GM12878 (cell line): ENCODE measurements around the gene CCDC3. TPM values are rescaled to one million over a fixed set of nuclear protein-coding genes. Genes with fewer than 3 reads are reported as not detected.

Source experiments
- ATAC-seq: fragments of 200-7000 bp; cut with Tn5 transposase; 3 replicates; pipeline ENCODE4 v1.9.1; 2020; ENCODE audit warnings: mild to moderate bottlenecking, moderate library complexity
- BruUV-seq: library from RNA; stranded (reverse); fragments of 400-500 nt; replicated peaks from 2 replicates; lab custom pipeline; 2021; lab: Mats Ljungman, UMichigan
- CTCF ChIA-PET: fragments of 300-600 bp; sonication (Branson Sonifier 250); formaldehyde crosslinking; extraction: SDS; loops from one replicate; lab custom pipeline; 2021; ENCODE audit warnings: inconsistent platforms; lab: Yijun Ruan, JAX
- POLR2A ChIA-PET: fragments of 350-600 bp; formaldehyde crosslinking; extraction: SDS; loops from one replicate; lab custom pipeline; 2021; ENCODE audit warnings: inconsistent platforms; lab: Charles Lee
- RAD21 ChIA-PET: fragments of 300-600 bp; sonication (Branson Sonifier 250); formaldehyde crosslinking; loops from one replicate; lab custom pipeline; 2023; ENCODE audit warnings: antibody characterized with exemption; ENCODE audit not compliant: unreplicated experiment; lab: Charles Lee
- SMC1A ChIA-PET: fragments of 300-600 bp; sonication (Branson Sonifier 250); formaldehyde crosslinking; loops from one replicate; lab custom pipeline; 2023; ENCODE audit not compliant: unreplicated experiment, uncharacterized antibody; lab: Charles Lee
- DNase-seq: peaks from one replicate; pipeline ENCODE4 v3.0.0-alpha.2; 2011; ENCODE audit warnings: low read depth, low spot score
- FAIRE-seq: peaks from 3 replicates; lab custom pipeline; 2011; peaks lifted over from hg19 to GRCh38; lab: Jason Lieb, UNC
- H2AFZ ChIP-seq: 2 replicates; pipeline ENCODE4 v1.6.0; 2011; ENCODE audit warnings: low read depth, low read length, control low read depth; ENCODE audit not compliant: control insufficient read depth
- H3K27ac ChIP-seq: 2 replicates; pipeline ENCODE4 v1.5.1; 2011; ENCODE audit warnings: control low read depth; ENCODE audit not compliant: control insufficient read depth, insufficient read depth
- H3K27me3 ChIP-seq, 2 experiments: replicated peaks in 1 of 2; 2 replicates each; pipeline versions ENCODE4 v1.6.0 to v1.6.1; 2011; ENCODE audit warnings: low read length in 1 of 2; ENCODE audit not compliant: control insufficient read depth in 2 of 2, insufficient read depth in 2 of 2
- H3K36me3 ChIP-seq, 2 experiments: 2 replicates each; pipeline ENCODE4 v1.5.1; 2011; ENCODE audit warnings: low read length in 1 of 2; ENCODE audit not compliant: control insufficient read depth in 2 of 2, insufficient read depth in 2 of 2
- H3K4me1 ChIP-seq: 2 replicates; pipeline ENCODE4 v1.6.1; 2011; ENCODE audit warnings: mild to moderate bottlenecking, low read length, moderate library complexity, mixed read lengths; ENCODE audit not compliant: control insufficient read depth, insufficient read depth
- H3K4me2 ChIP-seq: 2 replicates; pipeline ENCODE4 v1.6.0; 2011; ENCODE audit warnings: control low read depth; ENCODE audit not compliant: control insufficient read depth, insufficient read depth
- H3K4me3 ChIP-seq: fragments of 200-600 bp; sonication (generic); 2 replicates; pipeline ENCODE4 v1.5.1; 2016
- H3K79me2 ChIP-seq: 2 replicates; pipeline ENCODE4 v1.6.0; 2011; ENCODE audit warnings: low read length; ENCODE audit not compliant: control insufficient read depth, insufficient read depth
- H3K9ac ChIP-seq: 2 replicates; pipeline ENCODE4 v1.8.0; 2011; ENCODE audit warnings: low read length, control low read depth, mixed read lengths; ENCODE audit not compliant: control insufficient read depth, insufficient read depth
- H3K9me3 ChIP-seq: replicated peaks from 3 replicates; pipeline ENCODE4 v1.5.1; 2011; ENCODE audit warnings: mild to moderate bottlenecking, low read length; ENCODE audit not compliant: control insufficient read depth, insufficient read depth
- H4K20me1 ChIP-seq: 2 replicates; pipeline ENCODE4 v1.6.0; 2011; ENCODE audit not compliant: control insufficient read depth, insufficient read depth
- ASH2L ChIP-seq: fragments of 300-600, 200-600 bp; sonication (generic); IDR thresholded peaks from 2 replicates; pipeline ENCODE4 v1.6.1; 2017; ENCODE audit warnings: low read depth, mild to moderate bottlenecking, borderline replicate concordance
- BCL11A ChIP-seq: IDR thresholded peaks from 2 replicates; pipeline ENCODE4 v1.6.1; 2011; ENCODE audit warnings: low read depth, low read length
- CBFB ChIP-seq: IDR thresholded peaks from 2 replicates; pipeline ENCODE4 v1.6.1; 2016; ENCODE audit warnings: antibody characterized with exemption, low read depth
- ESRRA ChIP-seq: IDR thresholded peaks from 2 replicates; pipeline ENCODE4 v1.6.1; 2012; ENCODE audit warnings: mild to moderate bottlenecking, low read length, improper control_type of control experiment
- IRF4 ChIP-seq: IDR thresholded peaks from 2 replicates; pipeline ENCODE4 v1.6.1; 2011; ENCODE audit warnings: low read depth, low read length
- NRF1 ChIP-seq: conservative IDR thresholded peaks from 2 replicates; pipeline ENCODE4 v1.6.1; 2011; ENCODE audit warnings: mild to moderate bottlenecking, low read depth, low read length, improper control_type of control experiment
- POLR2AphosphoS2 ChIP-seq: IDR thresholded peaks from 2 replicates; pipeline ENCODE4 v1.6.1; 2011; ENCODE audit warnings: low read depth, mild to moderate bottlenecking, low read length, improper control_type of control experiment, moderate library complexity
- RUNX3 ChIP-seq: IDR thresholded peaks from 2 replicates; pipeline ENCODE4 v1.6.1; 2012; ENCODE audit warnings: low read length, inconsistent platforms
- SMAD1 ChIP-seq: fragments of 450-650 bp; IDR thresholded peaks from 2 replicates; pipeline ENCODE4 v1.6.1; 2018; ENCODE audit warnings: mild to moderate bottlenecking, low read depth; ENCODE audit not compliant: partially characterized antibody
- SMARCA5 ChIP-seq: fragments of 450-650 bp; IDR thresholded peaks from 2 replicates; pipeline ENCODE4 v1.6.1; 2017; ENCODE audit warnings: mild to moderate bottlenecking
- ZNF384 ChIP-seq: IDR thresholded peaks from 2 replicates; pipeline ENCODE4 v1.6.1; 2012; ENCODE audit warnings: low read depth, mild to moderate bottlenecking, low read length, improper control_type of control experiment, borderline replicate concordance
- WGBS: methylation state at CpG from one replicate; pipeline ENCODE4 v1.1.6; 2016; ENCODE audit warnings: low lambda C conversion rate; ENCODE audit not compliant: insufficient replicate concordance, insufficient coverage; ENCODE audit errors: missing lambda C conversion rate; 5-methylcytosine and 5-hydroxymethylcytosine counted together
- in situ Hi-C: fragments of 300-500 bp; cut with MboI; formaldehyde crosslinking; loops from 9 replicates; pipeline ENCODE4 v1.14.3; 2018; ENCODE audit warnings: mixed read lengths
- intact Hi-C: fragments of 100-400 bp; cut with micrococcal nuclease; formaldehyde crosslinking; loops from one replicate; pipeline ENCODE4 v1.14.2; 2022; ENCODE audit not compliant: unreplicated experiment
- polyA plus RNA-seq, 11 experiments: library from polyadenylated mRNA; depleted of rRNA in 4 of 11; unstranded in 6 of 11; stranded (reverse) in 5 of 11; fragments of >200 nt; fragmentation: Nextera tagmentation in 4 of 11; fragmentation: Illumina TruSeq in 1 of 11; extraction: Ambion mirVana in 4 of 11; extraction: Trizol in 1 of 11; gene quantifications; 1 replicate in 1 of 11; 2 replicates in 10 of 11; pipeline versions ENCODE4 v1.2.1 to v1.2.3, GENCODE V29; 2011 to 2016; ENCODE audit warnings: inconsistent platforms in 2 of 11, missing spikeins in 2 of 11, low read depth in 1 of 11
- total RNA-seq, 4 experiments: library from RNA; depleted of rRNA in 3 of 4; stranded (reverse); fragments of >200 nt in 3 of 4; fragmentation: Illumina TruSeq in 1 of 4; extraction: Trizol in 1 of 4; gene quantifications; 2 replicates each; pipeline versions ENCODE4 v1.2.1 to v1.2.3, GENCODE V29; 2013 to 2021
- TF ChIP-seq, protein P1 (sequence below): IDR thresholded peaks from 2 replicates; pipeline ENCODE4 v1.6.1; 2011; ENCODE audit warnings: low read depth, mild to moderate bottlenecking, low read length, moderate library complexity, borderline replicate concordance; ENCODE audit errors: extremely low read depth
- TF ChIP-seq, protein P2 (sequence below): IDR thresholded peaks from 2 replicates; pipeline ENCODE4 v1.6.1; 2012; ENCODE audit warnings: improper control_type of control experiment, low read depth, low read length; ENCODE audit not compliant: insufficient replicate concordance
- TF ChIP-seq, protein P3 (sequence below), 3 experiments: IDR thresholded peaks in 2 of 3; conservative IDR thresholded peaks in 1 of 3; 2 replicates each; pipeline ENCODE4 v1.5.1; 2011; ENCODE audit warnings: low read depth in 3 of 3, low read length in 3 of 3, mild to moderate bottlenecking in 3 of 3, control low read depth in 2 of 3, moderate library complexity in 2 of 3, inconsistent platforms in 1 of 3, mixed read lengths in 1 of 3; ENCODE audit not compliant: control insufficient read depth in 2 of 3, insufficient read depth in 1 of 3; ENCODE audit errors: extremely low read depth in 1 of 3
- TF ChIP-seq, protein P4 (sequence below): fragments of 450-650 bp; IDR thresholded peaks from 2 replicates; pipeline ENCODE4 v1.6.1; 2014; ENCODE audit warnings: mild to moderate bottlenecking

Gene CCDC3
- total and polyA plus RNA-seq, 10 of the 15 experiments (the other 5 are each of a cell fraction or from before 2014, with no cell fraction given) = 0.08 TPM; not detected in 9

DNA sequence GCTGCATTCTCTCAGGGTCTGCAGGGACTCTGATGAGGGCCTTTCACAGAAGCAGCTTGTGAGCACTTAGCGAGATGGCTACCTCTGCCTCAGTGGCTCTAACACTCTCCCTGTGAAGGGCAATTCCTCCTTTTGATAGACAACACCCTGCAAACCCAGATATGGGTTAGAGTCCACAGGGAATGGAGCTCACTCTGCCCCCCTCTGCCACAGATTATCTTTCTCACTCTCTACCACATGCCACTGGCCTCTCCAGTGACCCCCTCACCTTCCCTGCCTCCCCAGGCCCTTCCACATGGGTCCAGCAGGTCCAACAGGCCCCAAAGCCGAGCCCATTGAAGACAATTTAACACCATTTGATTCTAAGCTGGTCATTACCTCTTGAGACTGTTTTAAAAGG, 72.1 kb downstream of the CCDC3 start:
- no peaks in the 10 kb centered on the region for H3K9me3 ChIP-seq
- no TSS peak for BruUV-seq
- intact Hi-C loops (no loop called here), in situ Hi-C loops (no loop called here)
- ChIA-PET SMC1A (interaction anchor here (0.7 to 1.0 kb wide), 2 partner anchors 12 to 153 kb away, joined by 3 read pairs; no protein-coding TSS in a partner anchor), RAD21 (no interaction called here), CTCF (interaction anchor here (1.0 kb wide), 1 partner anchor 9 kb away, joined by 3 read pairs; no protein-coding TSS in a partner anchor), POLR2A (no interaction called here)
- no peaks in the 10 kb centered on the region for H4K20me1 ChIP-seq
- H2AFZ ChIP-seq = no peak overlapping the region
- no peak overlapping the region for H3K4me2 ChIP-seq
- H3K27me3 ChIP-seq = no peaks in the 10 kb centered on the region; a peak in 2 of 4 replicates
- no peaks in the 10 kb centered on the region for H3K79me2 ChIP-seq
- DNase-seq (no peak), FAIRE-seq (no peak), ATAC-seq (no peak)
- no peak overlapping the region for H3K9ac ChIP-seq
- H3K4me3 ChIP-seq = no peak overlapping the region
- no peak overlapping the region for H3K27ac ChIP-seq
- H3K36me3 ChIP-seq = no peaks in the 10 kb centered on the region
- H3K4me1 ChIP-seq = no peaks in the 10 kb centered on the region
- WGBS = 0% methylated on average over 2 of the region's 2 CpGs
- TF ChIP-seq SMARCA5 (no peak), RUNX3 (no peak), BCL11A (no peak), NRF1 (no peak), ASH2L (no peak), ZNF384 (no peak), SMAD1 (no peak), IRF4 (no peak), POLR2AphosphoS2 (no peak), CBFB (no peak), ESRRA (no peak)
- TF ChIP-seq, protein P1, sequence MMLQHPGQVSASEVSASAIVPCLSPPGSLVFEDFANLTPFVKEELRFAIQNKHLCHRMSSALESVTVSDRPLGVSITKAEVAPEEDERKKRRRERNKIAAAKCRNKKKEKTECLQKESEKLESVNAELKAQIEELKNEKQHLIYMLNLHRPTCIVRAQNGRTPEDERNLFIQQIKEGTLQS = no peak
- TF ChIP-seq, protein P2, sequence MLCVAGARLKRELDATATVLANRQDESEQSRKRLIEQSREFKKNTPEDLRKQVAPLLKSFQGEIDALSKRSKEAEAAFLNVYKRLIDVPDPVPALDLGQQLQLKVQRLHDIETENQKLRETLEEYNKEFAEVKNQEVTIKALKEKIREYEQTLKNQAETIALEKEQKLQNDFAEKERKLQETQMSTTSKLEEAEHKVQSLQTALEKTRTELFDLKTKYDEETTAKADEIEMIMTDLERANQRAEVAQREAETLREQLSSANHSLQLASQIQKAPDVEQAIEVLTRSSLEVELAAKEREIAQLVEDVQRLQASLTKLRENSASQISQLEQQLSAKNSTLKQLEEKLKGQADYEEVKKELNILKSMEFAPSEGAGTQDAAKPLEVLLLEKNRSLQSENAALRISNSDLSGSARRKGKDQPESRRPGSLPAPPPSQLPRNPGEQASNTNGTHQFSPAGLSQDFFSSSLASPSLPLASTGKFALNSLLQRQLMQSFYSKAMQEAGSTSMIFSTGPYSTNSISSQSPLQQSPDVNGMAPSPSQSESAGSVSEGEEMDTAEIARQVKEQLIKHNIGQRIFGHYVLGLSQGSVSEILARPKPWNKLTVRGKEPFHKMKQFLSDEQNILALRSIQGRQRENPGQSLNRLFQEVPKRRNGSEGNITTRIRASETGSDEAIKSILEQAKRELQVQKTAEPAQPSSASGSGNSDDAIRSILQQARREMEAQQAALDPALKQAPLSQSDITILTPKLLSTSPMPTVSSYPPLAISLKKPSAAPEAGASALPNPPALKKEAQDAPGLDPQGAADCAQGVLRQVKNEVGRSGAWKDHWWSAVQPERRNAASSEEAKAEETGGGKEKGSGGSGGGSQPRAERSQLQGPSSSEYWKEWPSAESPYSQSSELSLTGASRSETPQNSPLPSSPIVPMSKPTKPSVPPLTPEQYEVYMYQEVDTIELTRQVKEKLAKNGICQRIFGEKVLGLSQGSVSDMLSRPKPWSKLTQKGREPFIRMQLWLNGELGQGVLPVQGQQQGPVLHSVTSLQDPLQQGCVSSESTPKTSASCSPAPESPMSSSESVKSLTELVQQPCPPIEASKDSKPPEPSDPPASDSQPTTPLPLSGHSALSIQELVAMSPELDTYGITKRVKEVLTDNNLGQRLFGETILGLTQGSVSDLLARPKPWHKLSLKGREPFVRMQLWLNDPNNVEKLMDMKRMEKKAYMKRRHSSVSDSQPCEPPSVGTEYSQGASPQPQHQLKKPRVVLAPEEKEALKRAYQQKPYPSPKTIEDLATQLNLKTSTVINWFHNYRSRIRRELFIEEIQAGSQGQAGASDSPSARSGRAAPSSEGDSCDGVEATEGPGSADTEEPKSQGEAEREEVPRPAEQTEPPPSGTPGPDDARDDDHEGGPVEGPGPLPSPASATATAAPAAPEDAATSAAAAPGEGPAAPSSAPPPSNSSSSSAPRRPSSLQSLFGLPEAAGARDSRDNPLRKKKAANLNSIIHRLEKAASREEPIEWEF = no peak
- TF ChIP-seq, protein P3, sequence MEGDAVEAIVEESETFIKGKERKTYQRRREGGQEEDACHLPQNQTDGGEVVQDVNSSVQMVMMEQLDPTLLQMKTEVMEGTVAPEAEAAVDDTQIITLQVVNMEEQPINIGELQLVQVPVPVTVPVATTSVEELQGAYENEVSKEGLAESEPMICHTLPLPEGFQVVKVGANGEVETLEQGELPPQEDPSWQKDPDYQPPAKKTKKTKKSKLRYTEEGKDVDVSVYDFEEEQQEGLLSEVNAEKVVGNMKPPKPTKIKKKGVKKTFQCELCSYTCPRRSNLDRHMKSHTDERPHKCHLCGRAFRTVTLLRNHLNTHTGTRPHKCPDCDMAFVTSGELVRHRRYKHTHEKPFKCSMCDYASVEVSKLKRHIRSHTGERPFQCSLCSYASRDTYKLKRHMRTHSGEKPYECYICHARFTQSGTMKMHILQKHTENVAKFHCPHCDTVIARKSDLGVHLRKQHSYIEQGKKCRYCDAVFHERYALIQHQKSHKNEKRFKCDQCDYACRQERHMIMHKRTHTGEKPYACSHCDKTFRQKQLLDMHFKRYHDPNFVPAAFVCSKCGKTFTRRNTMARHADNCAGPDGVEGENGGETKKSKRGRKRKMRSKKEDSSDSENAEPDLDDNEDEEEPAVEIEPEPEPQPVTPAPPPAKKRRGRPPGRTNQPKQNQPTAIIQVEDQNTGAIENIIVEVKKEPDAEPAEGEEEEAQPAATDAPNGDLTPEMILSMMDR (IDR thresholded peaks at IDR 0.05 in 2 of 3, conservative IDR thresholded peaks at IDR 0.05 in 1 of 3; ENCODE audit: control insufficient read depth in 2 of 3, extremely low read depth in 1 of 3, insufficient read depth in 1 of 3, low read depth in 3 of 3, low read length in 3 of 3) = no peak
- TF ChIP-seq, protein P4, sequence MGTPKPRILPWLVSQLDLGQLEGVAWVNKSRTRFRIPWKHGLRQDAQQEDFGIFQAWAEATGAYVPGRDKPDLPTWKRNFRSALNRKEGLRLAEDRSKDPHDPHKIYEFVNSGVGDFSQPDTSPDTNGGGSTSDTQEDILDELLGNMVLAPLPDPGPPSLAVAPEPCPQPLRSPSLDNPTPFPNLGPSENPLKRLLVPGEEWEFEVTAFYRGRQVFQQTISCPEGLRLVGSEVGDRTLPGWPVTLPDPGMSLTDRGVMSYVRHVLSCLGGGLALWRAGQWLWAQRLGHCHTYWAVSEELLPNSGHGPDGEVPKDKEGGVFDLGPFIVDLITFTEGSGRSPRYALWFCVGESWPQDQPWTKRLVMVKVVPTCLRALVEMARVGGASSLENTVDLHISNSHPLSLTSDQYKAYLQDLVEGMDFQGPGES = no peak
